HUES64 (cell line): ENCODE data around the gene CTDSP2.
"Not testable (repeated sequence)": the region's sequence is repeated elsewhere in the genome, so short reads cannot be mapped to it uniquely, and the experiment has no call there.

Experiments
- H3K27ac ChIP-seq: 2 replicates; pipeline ENCODE4 v1.7.0; 2013; ENCODE audit warnings: low read depth, low read length, inconsistent platforms
- H3K27me3 ChIP-seq: 2 replicates; pipeline ENCODE4 v1.6.1; 2013; ENCODE audit warnings: mild to moderate bottlenecking, low read length; ENCODE audit not compliant: insufficient read depth
- H3K36me3 ChIP-seq: 2 replicates; pipeline ENCODE4 v1.6.1; 2013; ENCODE audit warnings: mild to moderate bottlenecking, low read length; ENCODE audit not compliant: insufficient read depth
- H3K4me1 ChIP-seq: 2 replicates; pipeline ENCODE4 v1.6.1; 2013; ENCODE audit warnings: mild to moderate bottlenecking, low read length, moderate library complexity; ENCODE audit not compliant: insufficient read depth
- H3K4me3 ChIP-seq: 2 replicates; pipeline ENCODE4 v1.5.1; 2013; ENCODE audit warnings: mild to moderate bottlenecking, low read length, moderate library complexity
- H3K9ac ChIP-seq: 2 replicates; pipeline ENCODE4 v1.6.1; 2013; ENCODE audit warnings: mild to moderate bottlenecking, low read depth, low read length
- H3K9me3 ChIP-seq: 2 replicates; pipeline ENCODE4 v1.6.1; 2013; ENCODE audit warnings: low read depth, low read length; ENCODE audit not compliant: insufficient read depth
- WGBS: fragments of 150-250, 120-280 bp; methylation state at CpG from one replicate; pipeline ENCODE4 v1.1.7; 2013; ENCODE audit warnings: missing lambda C conversion rate; 5-methylcytosine and 5-hydroxymethylcytosine counted together

CTDSP2 gene

GRCh38 chr12:57864442-57865083 lies 18.0 kb upstream of the CTDSP2 start:
- Histone ChIP-seq H3K36me3 (no peaks in the 10 kb centered on the region), H3K9me3 (no peaks in the 10 kb centered on the region), H3K27ac (no peak overlapping the region), H3K4me3 (peak overlapping the region; percentile 55), H3K9ac (peak overlapping the region; percentile 75), H3K4me1 (peaks cover 30% of the 10 kb centered on the region), H3K27me3 (peaks cover 37% of the 10 kb centered on the region)
- WGBS = 34% methylated on average over 8 of the region's 8 CpGs

GRCh38 chr12:57863676-57864075 lies 17.1 kb upstream of the CTDSP2 start:
- Histone ChIP-seq H3K4me3 (no peak overlapping the region), H3K27me3 (peaks cover 37% of the 10 kb centered on the region), H3K9ac (no peak overlapping the region), H3K9me3 (no peaks in the 10 kb centered on the region), H3K36me3 (no peaks in the 10 kb centered on the region), H3K27ac (no peak overlapping the region), H3K4me1 (peaks cover 21% of the 10 kb centered on the region)
- WGBS = 91% methylated on average over 1 of the region's 1 CpG

DNA sequence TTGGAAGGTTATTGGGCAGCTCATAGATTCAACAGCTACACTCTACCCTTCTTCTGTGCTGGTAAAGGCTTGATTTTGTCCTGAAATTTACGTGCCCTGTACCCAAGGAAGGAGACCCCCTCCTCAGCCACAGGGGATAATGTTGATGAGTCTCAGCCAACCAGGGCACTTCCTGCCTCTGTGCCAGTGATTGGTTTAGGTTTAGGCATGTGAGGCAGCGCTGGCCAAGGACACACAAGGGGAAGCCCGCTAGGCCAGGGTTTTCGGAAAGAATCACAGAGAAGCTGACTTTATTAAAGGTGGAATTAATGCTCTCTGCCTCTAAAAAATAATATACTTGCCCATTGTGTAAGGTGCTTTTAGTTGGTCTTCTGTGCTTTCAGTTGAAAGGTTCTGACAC lies 15.4 kb upstream of the CTDSP2 start:
- H3K9ac ChIP-seq = no peak overlapping the region
- no peak overlapping the region for H3K27ac ChIP-seq
- H3K4me1 ChIP-seq = peaks cover 17% of the 10 kb centered on the region
- H3K4me3 ChIP-seq = no peak overlapping the region
- WGBS = 75% methylated on average over 4 of the region's 4 CpGs
- H3K9me3 ChIP-seq = no peaks in the 10 kb centered on the region
- H3K36me3 ChIP-seq = no peaks in the 10 kb centered on the region
- peaks cover 37% of the 10 kb centered on the region for H3K27me3 ChIP-seq

DNA sequence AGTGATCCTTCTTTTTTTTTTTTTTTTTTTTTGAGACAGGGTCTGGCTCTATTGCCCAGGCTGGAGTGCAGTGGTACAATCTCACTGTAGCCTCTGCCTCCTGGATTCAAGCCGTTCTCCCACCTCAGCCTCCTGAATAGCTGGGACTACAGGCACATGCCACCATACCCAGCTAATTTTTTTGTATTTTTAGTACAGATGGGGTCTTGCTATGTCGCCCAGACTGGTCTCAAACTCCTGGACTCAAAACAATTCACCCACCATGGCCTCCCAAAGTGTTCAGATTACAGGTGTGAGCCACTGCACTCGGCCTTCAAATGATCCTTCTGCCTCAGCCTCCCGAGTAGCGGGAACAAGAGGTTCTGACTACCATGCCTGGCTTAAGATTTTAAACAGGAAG lies 14.4 kb upstream of the CTDSP2 start:
- Histone ChIP-seq H3K4me1 (peaks cover 17% of the 10 kb centered on the region), H3K27me3 (peaks cover 28% of the 10 kb centered on the region)
- 90% methylated on average over 5 of the region's 5 CpGs for WGBS
- not testable (repeated sequence) for H3K9me3 ChIP-seq, H3K36me3 ChIP-seq, H3K9ac ChIP-seq, H3K4me3 ChIP-seq, H3K27ac ChIP-seq

DNA sequence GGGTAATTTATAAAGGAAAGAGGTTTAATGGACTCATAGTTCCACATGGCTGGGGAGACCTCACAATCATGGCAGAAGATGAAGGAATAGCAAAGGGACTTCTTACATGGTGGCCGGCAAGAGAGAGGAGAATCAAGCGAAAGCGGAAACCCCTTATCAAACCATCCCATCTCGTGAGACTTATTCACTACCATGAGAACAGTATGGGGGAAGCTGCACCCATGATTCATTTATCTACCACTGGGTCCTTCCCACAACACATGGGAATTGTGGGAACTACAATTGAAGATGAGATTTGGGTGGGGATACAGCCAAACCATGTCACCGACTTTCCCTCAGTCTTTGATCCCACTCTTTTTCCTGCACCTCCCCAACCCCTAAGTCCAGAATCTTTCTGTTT lies 12.6 kb upstream of the CTDSP2 start:
- no peaks in the 10 kb centered on the region for H3K36me3 ChIP-seq
- no peaks in the 10 kb centered on the region for H3K9me3 ChIP-seq
- WGBS = 95% methylated on average over 3 of the region's 5 CpGs
- H3K27ac ChIP-seq = no peak overlapping the region
- peaks cover 5% of the 10 kb centered on the region for H3K4me1 ChIP-seq
- H3K4me3 ChIP-seq = no peak overlapping the region
- H3K9ac ChIP-seq = no peak overlapping the region
- H3K27me3 ChIP-seq = peaks cover 11% of the 10 kb centered on the region

DNA sequence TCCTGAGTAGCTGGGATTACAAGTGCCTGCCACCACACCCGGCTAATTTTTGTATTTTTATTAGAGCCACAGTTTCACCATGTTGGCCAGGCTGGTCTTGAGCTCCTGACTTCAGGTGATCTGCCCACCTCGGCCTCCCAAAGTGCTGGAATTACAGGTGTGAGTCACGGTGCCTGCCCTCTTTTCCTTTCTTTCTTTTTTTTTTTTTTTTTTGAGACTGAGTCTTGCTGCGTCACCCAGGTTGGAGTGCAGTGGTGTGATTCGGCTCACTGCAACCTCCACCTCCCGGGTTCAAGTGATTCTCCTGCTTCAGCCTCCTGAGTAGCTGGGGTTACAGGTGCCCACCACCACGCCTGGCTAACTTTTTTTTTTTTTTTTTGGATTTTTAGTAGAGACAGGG lies 11.6 kb upstream of the CTDSP2 start:
- 91% methylated on average over 7 of the region's 7 CpGs for WGBS
- not testable (repeated sequence) for H3K27me3 ChIP-seq, H3K9ac ChIP-seq, H3K27ac ChIP-seq, H3K36me3 ChIP-seq, H3K4me1 ChIP-seq, H3K9me3 ChIP-seq, H3K4me3 ChIP-seq

DNA sequence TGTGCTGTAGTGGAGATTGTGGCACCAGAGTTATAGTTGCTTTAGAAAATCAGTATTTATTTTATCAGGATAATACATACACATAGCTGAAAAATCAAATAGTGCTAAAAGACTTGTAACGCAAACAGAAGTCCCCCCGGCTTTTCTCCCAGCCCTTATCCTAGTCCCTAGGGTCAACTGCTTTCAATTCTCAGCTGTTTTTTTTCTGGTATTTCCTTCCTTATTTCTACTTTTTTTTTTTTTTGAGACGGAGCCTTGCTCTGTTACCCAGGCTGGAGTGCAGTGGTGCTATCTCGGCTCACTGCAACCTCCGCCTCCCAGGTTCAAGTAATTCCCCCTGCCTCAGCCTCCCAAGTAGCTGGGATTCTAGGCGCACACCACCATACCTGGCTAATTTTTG lies 8.4 kb upstream of the CTDSP2 start:
- 90% methylated on average over 6 of the region's 6 CpGs for WGBS
- H3K4me3 ChIP-seq = no peak overlapping the region
- H3K27ac ChIP-seq = no peak overlapping the region
- H3K36me3 ChIP-seq = no peaks in the 10 kb centered on the region
- H3K9me3 ChIP-seq = no peaks in the 10 kb centered on the region
- H3K27me3 ChIP-seq = peaks cover 5% of the 10 kb centered on the region
- H3K9ac ChIP-seq = no peak overlapping the region
- H3K4me1 ChIP-seq = peaks cover 21% of the 10 kb centered on the region

- H3K4me3 ChIP-seq = no peak overlapping the region
- WGBS = 58% methylated on average over 2 of the region's 2 CpGs
- H3K36me3 ChIP-seq = no peaks in the 10 kb centered on the region
- no peaks in the 10 kb centered on the region for H3K9me3 ChIP-seq
- peaks cover 21% of the 10 kb centered on the region for H3K4me1 ChIP-seq
- H3K9ac ChIP-seq = no peak overlapping the region
- H3K27me3 ChIP-seq = peaks cover 5% of the 10 kb centered on the region
- no peak overlapping the region for H3K27ac ChIP-seq
Measured at GRCh38 chr12:57853864-57854556, 7.5 kb upstream of the CTDSP2 start.

DNA sequence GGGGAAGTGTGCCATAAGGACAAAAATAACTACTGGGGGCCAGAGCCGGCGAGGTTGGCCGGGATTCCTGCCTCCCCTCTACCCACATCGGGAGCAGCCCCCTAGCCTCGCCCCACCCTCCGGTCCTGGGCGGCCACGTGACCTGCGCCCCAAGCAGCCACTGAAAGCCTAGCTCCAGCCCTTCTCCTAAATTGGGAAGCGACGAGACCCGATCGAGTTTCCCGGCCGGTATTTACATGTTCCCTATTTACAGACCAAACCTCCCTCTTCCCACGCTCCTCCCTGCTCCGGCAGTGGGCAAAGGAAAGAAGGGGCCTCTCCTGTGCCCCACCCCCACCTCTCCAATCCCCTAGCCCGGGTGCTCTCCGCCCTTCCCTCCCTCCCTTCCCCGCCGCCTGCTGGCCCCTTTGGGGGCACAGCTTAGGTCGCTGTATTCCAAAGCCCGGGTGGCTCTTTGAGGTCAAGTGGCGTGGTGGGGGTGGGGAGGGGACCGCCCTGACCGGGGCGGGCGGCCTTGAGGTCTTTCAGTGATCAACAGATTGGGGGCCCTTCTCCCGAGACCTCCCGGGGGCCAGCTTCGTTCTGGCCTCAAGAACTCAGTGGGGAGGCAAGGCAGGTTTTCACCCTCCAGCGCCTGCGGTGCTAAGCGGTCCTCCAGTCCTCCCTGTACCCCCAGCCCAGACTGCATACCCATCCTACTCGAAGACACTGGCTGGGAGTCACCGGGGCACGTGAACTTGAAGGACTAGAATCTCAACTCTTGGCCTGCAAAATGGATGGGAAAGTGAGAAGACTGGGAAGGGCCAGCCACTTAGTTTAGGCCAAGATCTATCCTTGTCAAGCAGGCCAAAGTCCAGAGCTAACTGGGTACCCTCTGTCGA lies 6.3 kb upstream of the CTDSP2 start:
- Histone ChIP-seq H3K9ac (peak overlapping the region; percentile 35; the same call in 1 of the 2 replicates), H3K27me3 (peaks cover 5% of the 10 kb centered on the region; the same call in 1 of the 2 replicates), H3K27ac (peak overlapping the region; percentile 84; the same call in 1 of the 2 replicates), H3K9me3 (no peaks in the 10 kb centered on the region), H3K4me1 (peaks cover 21% of the 10 kb centered on the region), H3K36me3 (no peaks in the 10 kb centered on the region), H3K4me3 (peak overlapping the region; percentile 50)
- WGBS = 6% methylated on average over 38 of the region's 38 CpGs

- H3K9ac ChIP-seq = peak overlapping the region; percentile 35; the same call in 1 of the 2 replicates
- peak overlapping the region; percentile 50 for H3K4me3 ChIP-seq
- peak overlapping the region; percentile 84; the same call in 1 of the 2 replicates for H3K27ac ChIP-seq
- 37% methylated on average over 8 of the region's 11 CpGs for WGBS
- peaks cover 21% of the 10 kb centered on the region for H3K4me1 ChIP-seq
- peaks cover 5% of the 10 kb centered on the region; the same call in 1 of the 2 replicates for H3K27me3 ChIP-seq
- no peaks in the 10 kb centered on the region for H3K9me3 ChIP-seq
- H3K36me3 ChIP-seq = no peaks in the 10 kb centered on the region
Measured at GRCh38 chr12:57852200-57852599, 5.7 kb upstream of the CTDSP2 start.

DNA sequence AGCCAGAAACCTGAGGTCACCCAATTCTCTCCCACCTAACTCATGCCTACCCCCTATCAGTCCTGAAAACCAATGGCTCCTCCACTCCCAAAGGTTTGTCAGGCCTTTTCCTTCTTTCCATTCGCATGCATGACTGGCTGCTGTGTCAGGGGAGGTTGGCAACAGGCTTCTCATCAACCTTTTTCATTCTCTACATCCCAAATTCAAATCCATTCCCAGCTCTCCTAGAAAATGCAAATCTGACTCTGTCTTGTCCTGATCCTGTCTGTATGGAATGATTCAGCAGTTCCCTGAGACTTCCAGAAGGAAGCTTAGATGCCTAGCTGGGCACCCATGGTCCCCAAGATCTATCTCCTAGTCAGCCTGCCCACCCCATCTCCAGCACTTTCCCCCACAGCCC lies 5.0 kb upstream of the CTDSP2 start:
- Histone ChIP-seq H3K36me3 (no peaks in the 10 kb centered on the region), H3K9ac (no peak overlapping the region), H3K4me3 (no peak overlapping the region), H3K4me1 (peaks cover 21% of the 10 kb centered on the region), H3K27ac (no peak overlapping the region), H3K27me3 (peaks cover 5% of the 10 kb centered on the region; the same call in 1 of the 2 replicates), H3K9me3 (no peaks in the 10 kb centered on the region)
- WGBS = 62% methylated on average over 1 of the region's 1 CpG
